CD4-positive, alpha-beta T cell treated with Interleukin-17A for 1 hour (primary cell): ENCODE measurements around the gene CD79A.
A peak's percentile ranks its signal among the peaks of the same experiment; 100 is the strongest.

Source experiments
- DNase-seq: peaks from one replicate; pipeline ENCODE4 v3.0.0-alpha.2; 2020

CD79A gene

GRCh38 chr19:41886761-41887710 is 10.0 kb downstream of the CD79A start:
- DNase-seq: peak; percentile 82

GRCh38 chr19:41887711-41888382 is 10.8 kb downstream of the CD79A start:
- DNase-seq: peak; percentile 84

- no peak for DNase-seq
Observed at GRCh38 chr19:41888926-41889325, 11.8 kb downstream of the CD79A start.

GRCh38 chr19:41889896-41890295 is 12.8 kb downstream of the CD79A start:
- DNase-seq: no peak

- no peak for DNase-seq
Observed at GRCh38 chr19:41890936-41891335, 13.9 kb downstream of the CD79A start.

GRCh38 chr19:41892173-41892902 is 15.3 kb downstream of the CD79A start:
- DNase-seq: no peak

- DNase-seq: peak; percentile 46
Observed at GRCh38 chr19:41893899-41894298, 16.8 kb downstream of the CD79A start.

- no peak for DNase-seq
Observed at GRCh38 chr19:41894350-41894749, 17.3 kb downstream of the CD79A start.

- DNase-seq: no peak
Observed at GRCh38 chr19:41895745-41896580, 18.9 kb downstream of the CD79A start.

- DNase-seq: no peak
Observed at GRCh38 chr19:41896581-41896942, 19.5 kb downstream of the CD79A start.

GRCh38 chr19:41897181-41897580 is 20.1 kb downstream of the CD79A start:
- no peak for DNase-seq

GRCh38 chr19:41897820-41898219 is 20.7 kb downstream of the CD79A start:
- DNase-seq: no peak

GRCh38 chr19:41898235-41898634 is 21.2 kb downstream of the CD79A start:
- no peak for DNase-seq

GRCh38 chr19:41901707-41902360 is 24.8 kb downstream of the CD79A start:
- DNase-seq: no peak

- DNase-seq: no peak
Observed at GRCh38 chr19:41902594-41902993, 25.5 kb downstream of the CD79A start.

- no peak for DNase-seq
Observed at GRCh38 chr19:41903193-41903953, 26.3 kb downstream of the CD79A start.

- no peak for DNase-seq
Observed at GRCh38 chr19:41904118-41904870, 27.2 kb downstream of the CD79A start.

GRCh38 chr19:41905273-41906002 is 28.4 kb downstream of the CD79A start:
- DNase-seq: no peak

- no peak for DNase-seq
Observed at GRCh38 chr19:41906271-41906670, 29.2 kb downstream of the CD79A start.
